ENCODE results near the gene APOD.
"Not testable (repeated sequence)": the region's sequence is repeated elsewhere in the genome, so short reads cannot be mapped to it uniquely, and the experiment has no call there.

Gene APOD

GRCh38 chr3:195583831-195584542 lies at the start of gene APOD:
Gene APOD (minus strand): TSS chr3:195583940. CDS start chr3:195579461, 4,479 bp downstream.
- no peak for DNase-seq (ENCODE audit: low read depth in 2 of 2)

DNA sequence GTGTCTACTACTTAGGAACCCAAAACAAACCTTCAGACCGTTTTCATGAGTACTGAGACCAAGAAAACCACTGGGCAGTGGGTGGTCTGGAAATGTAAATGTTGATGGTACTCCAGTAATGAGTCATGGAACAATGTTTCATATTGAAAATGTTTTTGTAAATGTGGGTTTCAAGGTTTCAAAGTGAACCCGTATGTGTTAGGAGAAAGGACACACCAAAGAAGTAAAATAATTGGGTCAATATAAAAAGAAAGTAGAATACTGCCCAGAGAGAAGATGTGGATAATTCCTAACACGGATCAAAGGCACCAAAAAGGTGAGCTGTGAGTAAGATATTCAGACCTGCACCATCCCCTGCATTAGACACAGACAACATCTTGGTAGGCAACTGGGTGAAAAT lies 49.6 kb upstream of the APOD start:
- not testable (repeated sequence) for DNase-seq (ENCODE audit: low read depth in 2 of 2)

GRCh38 chr3:195632501-195633185 lies 48.9 kb upstream of the APOD start:
- not testable (repeated sequence) for DNase-seq (ENCODE audit: low read depth in 2 of 2)

GRCh38 chr3:195632046-195632445 lies 48.3 kb upstream of the APOD start:
- not testable (repeated sequence) for DNase-seq (ENCODE audit: low read depth in 2 of 2)

DNA sequence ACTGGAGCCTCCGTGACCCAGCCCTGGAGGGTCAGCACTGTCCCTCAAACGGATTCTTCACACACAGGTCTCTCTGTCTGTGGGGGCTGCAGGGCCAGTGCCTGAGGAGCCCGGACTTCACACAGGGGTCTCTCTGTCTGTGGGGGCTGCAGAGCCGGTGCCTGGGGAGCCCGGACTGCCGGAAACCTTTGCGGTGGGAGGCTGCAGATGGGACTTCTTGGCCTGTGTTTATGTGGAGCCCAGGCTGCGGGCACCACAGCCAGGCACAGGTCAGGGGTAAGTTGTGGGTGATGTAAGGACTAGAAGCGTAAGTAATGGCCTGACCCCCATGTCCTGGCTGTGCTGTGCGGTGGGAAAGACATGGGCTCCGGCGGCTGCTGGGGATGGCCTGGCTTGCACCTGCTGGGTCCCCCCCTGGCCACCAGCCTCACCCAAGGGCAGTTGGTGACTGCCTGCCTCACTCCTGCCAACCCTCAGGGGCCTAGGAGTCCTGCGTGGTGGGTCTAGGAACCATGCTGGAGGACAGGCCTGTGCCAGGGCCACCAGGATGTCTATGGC lies 47.3 kb upstream of the APOD start:
- not testable (repeated sequence) for DNase-seq (ENCODE audit: low read depth in 2 of 2)

- DNase-seq (ENCODE audit: low read depth in 2 of 2): not testable (repeated sequence)
Observed at GRCh38 chr3:195630086-195630917, 46.6 kb upstream of the APOD start.

DNA sequence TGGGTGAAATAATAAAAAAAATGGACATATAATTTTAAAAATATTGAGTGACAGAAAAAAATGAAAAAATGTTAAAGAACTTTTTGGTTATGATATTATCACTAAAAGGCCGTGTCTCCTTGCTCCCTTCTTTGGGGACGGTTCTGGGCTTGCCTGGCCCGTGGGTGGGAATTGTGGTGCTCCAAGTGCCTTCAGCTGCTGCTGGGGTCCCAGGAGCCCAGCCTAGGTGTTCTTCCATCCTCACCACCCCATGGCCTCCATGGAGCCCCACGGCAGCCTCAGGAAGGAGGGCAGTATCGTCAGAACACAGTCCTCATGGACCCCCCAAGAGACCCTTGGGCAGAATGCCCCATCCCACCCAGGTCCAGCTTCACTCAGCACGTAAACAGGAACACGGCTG lies 45.9 kb upstream of the APOD start:
- not testable (repeated sequence) for DNase-seq (ENCODE audit: low read depth in 2 of 2)

DNA sequence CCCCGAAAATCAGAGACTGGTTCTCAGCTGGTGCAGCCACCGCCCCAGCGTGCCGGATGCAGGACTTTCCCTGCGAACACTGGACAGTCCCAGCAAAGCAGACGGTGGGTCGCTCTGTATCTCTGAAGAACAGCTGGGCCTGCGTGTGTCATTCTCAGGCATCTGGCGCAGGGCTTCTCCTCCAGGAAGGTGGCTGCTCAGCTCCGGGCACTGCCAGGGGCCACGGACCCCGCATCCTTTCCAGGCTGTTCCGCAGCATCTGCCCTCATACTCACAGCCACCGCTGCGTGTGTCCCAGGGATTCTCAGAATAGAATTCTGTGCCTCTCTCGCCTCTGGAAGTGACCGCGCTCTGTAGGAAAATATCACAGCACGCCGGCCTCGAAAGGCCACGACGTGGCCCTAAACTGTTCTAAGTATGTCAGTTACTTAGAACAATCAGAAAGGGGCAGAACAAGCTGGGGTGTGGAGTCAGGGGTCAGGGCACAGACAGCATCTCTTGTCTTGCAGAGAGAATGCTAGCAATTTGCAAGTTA lies 44.7 kb upstream of the APOD start:
- DNase-seq (ENCODE audit: low read depth in 2 of 2): not testable (repeated sequence)

DNA sequence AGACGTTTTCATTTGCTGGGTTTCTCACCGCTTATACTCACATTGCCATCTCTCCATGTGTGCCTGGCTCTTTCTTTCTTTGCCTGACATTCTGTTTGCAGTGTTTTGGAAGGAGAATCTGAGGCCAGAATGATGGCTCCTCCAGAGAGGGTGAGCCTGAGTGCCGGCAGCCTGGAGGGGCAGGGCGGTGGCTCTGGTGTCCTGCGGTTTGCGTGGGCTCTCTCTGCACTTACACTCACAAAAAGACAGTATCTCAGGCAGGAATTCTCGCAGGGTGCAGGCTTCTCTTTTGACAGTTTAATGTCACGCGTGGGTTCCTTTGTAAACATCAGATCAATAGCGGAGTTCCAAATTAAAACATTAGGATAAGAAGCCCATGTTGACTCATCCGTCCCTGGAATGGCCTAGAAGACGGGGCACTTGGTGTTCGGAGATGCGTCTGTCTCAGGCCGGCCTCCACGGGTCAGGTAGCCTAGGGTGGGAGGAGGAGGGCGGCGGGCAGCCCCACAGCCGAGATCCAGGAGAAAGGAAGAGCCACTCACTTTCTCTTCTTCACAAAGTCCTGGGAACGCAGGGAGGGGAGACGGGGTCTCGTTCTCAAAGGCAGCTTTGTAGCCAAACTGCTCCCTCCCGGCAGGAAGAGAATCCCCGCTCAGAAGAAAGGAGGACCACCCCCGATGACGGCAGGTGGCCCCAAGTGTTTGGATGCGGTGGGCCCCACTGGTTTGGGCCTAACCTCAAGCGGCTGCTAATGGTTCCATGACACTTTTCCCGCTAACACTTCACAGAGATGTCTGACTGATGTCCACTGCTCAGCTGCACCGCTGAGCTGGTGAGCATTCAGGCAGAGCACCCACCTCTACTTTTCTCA lies 44.0 kb upstream of the APOD start:
- DNase-seq (ENCODE audit: low read depth in 2 of 2): not testable (repeated sequence)

GRCh38 chr3:195624603-195625560 lies 41.1 kb upstream of the APOD start:
- DNase-seq (ENCODE audit: low read depth in 2 of 2): not testable (repeated sequence)

DNA sequence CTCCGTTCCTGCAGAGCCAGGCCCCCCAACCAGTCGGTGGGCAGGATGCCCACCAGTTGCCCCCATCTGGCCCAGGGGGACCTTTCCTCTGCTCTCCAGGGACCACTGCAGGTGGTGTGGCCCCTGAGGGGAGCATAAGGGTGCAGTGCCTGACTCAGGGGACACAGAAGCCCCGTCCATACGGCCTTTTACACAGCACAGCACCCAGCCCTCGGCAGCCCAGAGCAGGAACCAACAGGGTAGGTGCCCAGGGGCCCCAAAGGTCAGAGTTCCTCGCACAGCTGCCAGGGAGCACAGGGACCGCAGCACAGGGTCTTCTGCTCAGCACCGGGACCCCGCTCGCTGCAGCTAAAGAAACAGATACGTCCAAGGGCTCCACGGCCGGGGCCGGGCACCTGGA lies 40.4 kb upstream of the APOD start:
- not testable (repeated sequence) for DNase-seq (ENCODE audit: low read depth in 2 of 2)

- not testable (repeated sequence) for DNase-seq (ENCODE audit: low read depth in 2 of 2)
Observed at GRCh38 chr3:195623217-195623965, 39.7 kb upstream of the APOD start.

DNA sequence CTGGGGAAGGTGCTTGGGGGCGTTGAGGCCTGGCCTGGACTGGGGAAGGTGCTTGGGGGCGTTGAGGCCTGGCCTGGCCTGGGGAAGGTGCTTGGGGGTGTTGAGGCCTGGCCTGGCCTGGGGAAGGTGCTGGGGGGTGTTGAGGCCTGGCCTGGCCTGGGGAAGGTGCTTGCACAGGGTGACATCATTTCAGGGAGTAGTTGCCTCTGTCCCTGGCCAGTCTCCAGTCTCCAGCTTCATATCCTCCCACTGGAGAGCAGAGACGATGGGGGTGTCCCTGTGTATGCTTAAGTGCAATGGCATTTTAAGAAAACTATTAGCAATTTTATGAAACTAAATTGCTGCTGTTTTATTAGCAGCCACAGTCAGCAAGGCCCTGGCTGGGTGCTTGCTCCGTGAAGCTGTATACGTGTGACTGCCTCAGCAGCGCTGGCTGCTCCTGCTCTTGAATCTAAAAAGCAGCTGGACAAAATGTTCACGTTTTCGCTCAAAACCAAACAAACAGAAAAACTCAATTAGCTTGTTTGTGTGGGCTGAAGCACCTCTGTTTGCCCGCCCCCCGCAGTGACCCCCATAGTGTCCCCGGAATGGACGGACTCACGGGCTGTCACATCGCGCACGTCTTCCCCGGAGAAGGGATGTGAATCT lies 38.9 kb upstream of the APOD start:
- DNase-seq (ENCODE audit: low read depth in 2 of 2): not testable (repeated sequence)

DNA sequence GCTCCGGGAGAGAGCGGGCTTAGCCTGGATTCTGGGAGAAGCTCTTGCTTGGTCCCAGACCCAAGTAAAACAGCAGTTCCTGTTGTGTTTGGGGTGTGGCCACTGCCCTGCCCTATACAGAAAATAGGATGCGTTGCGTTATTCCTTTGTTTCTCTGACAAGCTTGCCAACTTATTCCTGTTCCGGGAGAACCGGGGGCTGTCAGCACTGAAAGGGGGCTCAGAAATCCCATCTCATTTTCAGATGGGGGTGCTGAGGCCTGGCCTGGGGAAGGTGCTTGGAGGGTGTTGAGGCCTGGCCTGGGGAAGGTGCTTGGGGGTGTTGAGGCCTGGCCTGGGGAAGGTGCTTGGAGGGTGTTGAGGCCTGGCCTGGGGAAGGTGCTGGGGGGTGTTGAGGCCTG lies 38.3 kb upstream of the APOD start:
- DNase-seq (ENCODE audit: low read depth in 2 of 2): not testable (repeated sequence)

GRCh38 chr3:195621095-195621494 lies 37.4 kb upstream of the APOD start:
- not testable (repeated sequence) for DNase-seq (ENCODE audit: low read depth in 2 of 2)

DNA sequence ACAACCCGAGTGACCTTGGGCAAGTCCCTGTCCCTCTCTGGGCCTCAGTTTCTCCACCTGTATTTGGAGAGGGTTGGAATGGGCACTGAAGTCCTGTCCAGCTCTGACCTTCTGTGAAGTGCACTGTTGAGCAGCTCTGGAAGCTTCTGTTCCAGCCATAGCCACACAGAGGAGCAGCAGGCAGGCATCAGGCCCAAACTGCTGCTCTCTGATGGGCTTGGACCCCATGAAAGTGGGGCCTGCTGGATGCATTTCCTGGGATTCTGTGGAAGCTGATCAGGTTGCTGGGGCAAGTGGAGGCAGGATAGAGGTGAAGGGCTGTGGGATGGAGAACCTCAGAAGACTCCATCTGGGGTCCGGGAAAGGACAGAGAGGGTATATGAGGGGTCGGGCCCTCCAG lies 36.7 kb upstream of the APOD start:
- not testable (repeated sequence) for DNase-seq (ENCODE audit: low read depth in 2 of 2)

DNA sequence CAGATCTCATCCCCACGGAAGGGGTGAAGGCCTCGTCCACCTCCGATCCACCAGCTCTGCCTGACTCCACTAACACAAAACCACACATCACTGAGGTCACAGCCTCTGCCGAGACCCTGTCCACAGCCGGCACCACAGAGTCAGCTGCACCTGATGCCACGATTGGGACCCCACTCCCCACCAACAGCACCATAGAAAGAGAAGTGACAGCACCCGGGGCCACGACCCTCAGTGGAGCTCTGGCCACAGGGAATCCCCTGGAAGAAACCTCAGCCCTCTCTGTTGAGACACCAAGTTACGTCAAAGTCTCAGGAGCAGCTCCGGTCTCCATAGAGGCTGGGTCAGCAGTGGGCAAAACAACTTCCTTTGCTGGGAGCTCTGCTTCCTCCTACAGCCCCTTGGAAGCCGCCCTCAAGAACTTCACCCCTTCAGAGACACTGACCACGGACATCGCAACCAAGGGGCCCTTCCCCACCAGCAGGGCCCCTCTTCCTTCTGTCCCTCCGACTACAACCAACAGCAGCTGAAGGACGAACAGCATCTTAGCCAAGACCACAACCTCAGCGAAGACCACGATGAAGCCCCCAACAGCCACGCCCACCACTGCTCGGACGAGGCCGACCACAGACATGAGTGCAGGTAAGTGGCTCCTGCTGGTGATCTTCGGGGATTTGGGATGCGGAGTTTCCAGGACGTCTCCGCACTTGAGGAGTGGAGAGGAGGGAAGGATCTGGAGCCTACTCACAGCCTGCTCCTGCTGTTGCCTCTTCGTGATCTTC lies 36.0 kb upstream of the APOD start:
- DNase-seq (ENCODE audit: low read depth in 2 of 2): not testable (repeated sequence)

Measured in stimulated activated CD4-positive, alpha-beta T cell treated with anti-CD3 and anti-CD28 coated beads, Interleukin-1b, Interleukin-23, amount 100 ng/mL, for 1 hour (primary cell).